GM12878 (cell line): ENCODE data around the gene YAP1. TPM values are rescaled to one million over a fixed set of nuclear protein-coding genes. Genes with fewer than 3 reads are reported as not detected.

Source experiments
- CEBPB ChIP-seq, 2 experiments: fragments of 150-350 bp in 1 of 2; IDR thresholded peaks; 2 replicates each; pipeline ENCODE4 v1.6.1; 2012 to 2014; ENCODE audit warnings: low read depth in 2 of 2, low read length in 2 of 2, borderline replicate concordance in 1 of 2, inconsistent platforms in 1 of 2
- FOXM1 ChIP-seq: IDR thresholded peaks from 2 replicates; pipeline ENCODE4 v1.6.1; 2012; ENCODE audit warnings: low read depth, mild to moderate bottlenecking, inconsistent platforms, low read length, moderate library complexity
- IKZF2 ChIP-seq, 2 experiments: fragments of 450-650 bp; IDR thresholded peaks; 2 replicates each; pipeline ENCODE4 v1.6.1; 2017; ENCODE audit warnings: mild to moderate bottlenecking in 2 of 2, moderate library complexity in 2 of 2
- IRF4 ChIP-seq: IDR thresholded peaks from 2 replicates; pipeline ENCODE4 v1.6.1; 2011; ENCODE audit warnings: low read depth, low read length
- NBN ChIP-seq: fragments of 450-650 bp; IDR thresholded peaks from 2 replicates; pipeline ENCODE4 v1.6.1; 2016
- NFXL1 ChIP-seq: fragments of 450-650 bp; IDR thresholded peaks from 2 replicates; pipeline ENCODE4 v1.6.1; 2017; ENCODE audit warnings: antibody characterized with exemption, mild to moderate bottlenecking, borderline replicate concordance
- NRF1 ChIP-seq: conservative IDR thresholded peaks from 2 replicates; pipeline ENCODE4 v1.6.1; 2011; ENCODE audit warnings: mild to moderate bottlenecking, low read depth, low read length, improper control_type of control experiment
- SREBF1 ChIP-seq: IDR thresholded peaks from 2 replicates; pipeline ENCODE4 v1.6.1; 2012; ENCODE audit warnings: mild to moderate bottlenecking, low read length
- SRF ChIP-seq, 2 experiments: IDR thresholded peaks; 2 replicates each; pipeline ENCODE4 v1.6.1; 2011; ENCODE audit warnings: low read depth in 2 of 2, low read length in 2 of 2, mild to moderate bottlenecking in 1 of 2, moderate library complexity in 1 of 2
- TCF12 ChIP-seq: IDR thresholded peaks from 2 replicates; pipeline ENCODE4 v1.6.1; 2011; ENCODE audit warnings: low read depth, mild to moderate bottlenecking, low read length
- polyA plus RNA-seq, 11 experiments: library from polyadenylated mRNA; depleted of rRNA in 4 of 11; unstranded in 6 of 11; stranded (reverse) in 5 of 11; fragments of >200 nt; fragmentation: Nextera tagmentation in 4 of 11; fragmentation: Illumina TruSeq in 1 of 11; extraction: Ambion mirVana in 4 of 11; extraction: Trizol in 1 of 11; gene quantifications; 1 replicate in 1 of 11; 2 replicates in 10 of 11; pipeline versions ENCODE4 v1.2.1 to v1.2.3, GENCODE V29; 2011 to 2016; ENCODE audit warnings: inconsistent platforms in 2 of 11, missing spikeins in 2 of 11, low read depth in 1 of 11
- total RNA-seq, 4 experiments: library from RNA; depleted of rRNA in 3 of 4; stranded (reverse); fragments of >200 nt in 3 of 4; fragmentation: Illumina TruSeq in 1 of 4; extraction: Trizol in 1 of 4; gene quantifications; 2 replicates each; pipeline versions ENCODE4 v1.2.1 to v1.2.3, GENCODE V29; 2013 to 2021
- TF ChIP-seq, protein P1 (sequence below), 3 experiments: IDR thresholded peaks in 2 of 3; conservative IDR thresholded peaks in 1 of 3; 2 replicates each; pipeline ENCODE4 v1.5.1; 2011; ENCODE audit warnings: low read depth in 3 of 3, low read length in 3 of 3, mild to moderate bottlenecking in 3 of 3, control low read depth in 2 of 3, moderate library complexity in 2 of 3, inconsistent platforms in 1 of 3, mixed read lengths in 1 of 3; ENCODE audit not compliant: control insufficient read depth in 2 of 3, insufficient read depth in 1 of 3; ENCODE audit errors: extremely low read depth in 1 of 3
- TF ChIP-seq, protein P2 (sequence below): fragments of 450-650 bp; IDR thresholded peaks from 2 replicates; pipeline ENCODE4 v1.6.1; 2017; ENCODE audit warnings: mild to moderate bottlenecking
- TF ChIP-seq, protein P3 (sequence below): IDR thresholded peaks from 2 replicates; pipeline ENCODE4 v1.6.1; 2012; ENCODE audit warnings: improper control_type of control experiment, low read depth, low read length; ENCODE audit not compliant: insufficient replicate concordance
- TF ChIP-seq, protein P4 (sequence below): fragments of 450-650 bp; IDR thresholded peaks from 2 replicates; pipeline ENCODE4 v1.6.1; 2018; ENCODE audit warnings: mild to moderate bottlenecking, low read depth, moderate library complexity; ENCODE audit not compliant: partially characterized antibody

Gene YAP1
- total and polyA plus RNA-seq, 10 of the 15 experiments (the other 5 are each of a cell fraction or from before 2014, with no cell fraction given): 0.03 to 0.33 (median 0.10) TPM; not detected in 6

DNA sequence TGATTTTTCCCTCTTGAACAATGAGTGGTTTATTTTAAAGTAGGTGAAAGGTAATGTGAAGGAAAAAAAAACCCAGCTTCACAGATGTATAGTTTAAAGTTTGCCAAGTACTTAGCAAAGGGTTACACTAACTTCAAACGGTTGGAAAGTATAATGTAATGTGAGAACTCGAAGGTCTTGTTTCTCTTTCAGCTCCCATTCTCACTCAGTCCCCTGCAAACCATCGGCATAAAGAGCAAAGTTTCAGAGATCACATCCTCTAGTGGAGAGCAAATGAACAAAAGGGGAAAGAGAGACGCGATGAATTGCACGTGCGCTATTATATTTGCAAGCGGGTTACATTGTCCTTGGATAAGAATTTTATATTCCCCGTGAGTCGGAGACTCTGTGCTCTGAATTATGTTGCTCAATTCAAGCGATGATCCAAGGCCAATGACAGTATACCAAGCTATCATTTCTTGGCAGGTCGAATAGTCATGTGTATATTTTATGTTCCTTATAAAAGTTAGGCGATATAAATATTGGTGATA is 169.5 kb downstream of the YAP1 start (continued):
- no peak for TF ChIP-seq FOXM1
- TF ChIP-seq CEBPB (IDR thresholded peaks at IDR 0.05; ENCODE audit: borderline replicate concordance in 1 of 2, low read depth in 2 of 2, low read length in 2 of 2): no peak
- peak in 1 of 2 experiments; percentile 12; a peak in 2 of 4 replicates for TF ChIP-seq IKZF2 (IDR thresholded peaks at IDR 0.05)
- TF ChIP-seq TCF12: no peak
- no peak for TF ChIP-seq SREBF1
- TF ChIP-seq, protein P1, sequence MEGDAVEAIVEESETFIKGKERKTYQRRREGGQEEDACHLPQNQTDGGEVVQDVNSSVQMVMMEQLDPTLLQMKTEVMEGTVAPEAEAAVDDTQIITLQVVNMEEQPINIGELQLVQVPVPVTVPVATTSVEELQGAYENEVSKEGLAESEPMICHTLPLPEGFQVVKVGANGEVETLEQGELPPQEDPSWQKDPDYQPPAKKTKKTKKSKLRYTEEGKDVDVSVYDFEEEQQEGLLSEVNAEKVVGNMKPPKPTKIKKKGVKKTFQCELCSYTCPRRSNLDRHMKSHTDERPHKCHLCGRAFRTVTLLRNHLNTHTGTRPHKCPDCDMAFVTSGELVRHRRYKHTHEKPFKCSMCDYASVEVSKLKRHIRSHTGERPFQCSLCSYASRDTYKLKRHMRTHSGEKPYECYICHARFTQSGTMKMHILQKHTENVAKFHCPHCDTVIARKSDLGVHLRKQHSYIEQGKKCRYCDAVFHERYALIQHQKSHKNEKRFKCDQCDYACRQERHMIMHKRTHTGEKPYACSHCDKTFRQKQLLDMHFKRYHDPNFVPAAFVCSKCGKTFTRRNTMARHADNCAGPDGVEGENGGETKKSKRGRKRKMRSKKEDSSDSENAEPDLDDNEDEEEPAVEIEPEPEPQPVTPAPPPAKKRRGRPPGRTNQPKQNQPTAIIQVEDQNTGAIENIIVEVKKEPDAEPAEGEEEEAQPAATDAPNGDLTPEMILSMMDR (IDR thresholded peaks at IDR 0.05 in 2 of 3, conservative IDR thresholded peaks at IDR 0.05 in 1 of 3; ENCODE audit: control insufficient read depth in 2 of 3, extremely low read depth in 1 of 3, insufficient read depth in 1 of 3, low read depth in 3 of 3, low read length in 3 of 3): peak; percentile 16 to 30 (median 27); a peak in 3 of 6 replicates
- TF ChIP-seq NFXL1: no peak
- no peak for TF ChIP-seq NRF1
- TF ChIP-seq, protein P2, sequence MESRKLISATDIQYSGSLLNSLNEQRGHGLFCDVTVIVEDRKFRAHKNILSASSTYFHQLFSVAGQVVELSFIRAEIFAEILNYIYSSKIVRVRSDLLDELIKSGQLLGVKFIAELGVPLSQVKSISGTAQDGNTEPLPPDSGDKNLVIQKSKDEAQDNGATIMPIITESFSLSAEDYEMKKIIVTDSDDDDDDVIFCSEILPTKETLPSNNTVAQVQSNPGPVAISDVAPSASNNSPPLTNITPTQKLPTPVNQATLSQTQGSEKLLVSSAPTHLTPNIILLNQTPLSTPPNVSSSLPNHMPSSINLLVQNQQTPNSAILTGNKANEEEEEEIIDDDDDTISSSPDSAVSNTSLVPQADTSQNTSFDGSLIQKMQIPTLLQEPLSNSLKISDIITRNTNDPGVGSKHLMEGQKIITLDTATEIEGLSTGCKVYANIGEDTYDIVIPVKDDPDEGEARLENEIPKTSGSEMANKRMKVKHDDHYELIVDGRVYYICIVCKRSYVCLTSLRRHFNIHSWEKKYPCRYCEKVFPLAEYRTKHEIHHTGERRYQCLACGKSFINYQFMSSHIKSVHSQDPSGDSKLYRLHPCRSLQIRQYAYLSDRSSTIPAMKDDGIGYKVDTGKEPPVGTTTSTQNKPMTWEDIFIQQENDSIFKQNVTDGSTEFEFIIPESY: no peak
- no peak for TF ChIP-seq SRF (IDR thresholded peaks at IDR 0.05; ENCODE audit: low read depth in 2 of 2, low read length in 2 of 2)
- TF ChIP-seq, protein P3, sequence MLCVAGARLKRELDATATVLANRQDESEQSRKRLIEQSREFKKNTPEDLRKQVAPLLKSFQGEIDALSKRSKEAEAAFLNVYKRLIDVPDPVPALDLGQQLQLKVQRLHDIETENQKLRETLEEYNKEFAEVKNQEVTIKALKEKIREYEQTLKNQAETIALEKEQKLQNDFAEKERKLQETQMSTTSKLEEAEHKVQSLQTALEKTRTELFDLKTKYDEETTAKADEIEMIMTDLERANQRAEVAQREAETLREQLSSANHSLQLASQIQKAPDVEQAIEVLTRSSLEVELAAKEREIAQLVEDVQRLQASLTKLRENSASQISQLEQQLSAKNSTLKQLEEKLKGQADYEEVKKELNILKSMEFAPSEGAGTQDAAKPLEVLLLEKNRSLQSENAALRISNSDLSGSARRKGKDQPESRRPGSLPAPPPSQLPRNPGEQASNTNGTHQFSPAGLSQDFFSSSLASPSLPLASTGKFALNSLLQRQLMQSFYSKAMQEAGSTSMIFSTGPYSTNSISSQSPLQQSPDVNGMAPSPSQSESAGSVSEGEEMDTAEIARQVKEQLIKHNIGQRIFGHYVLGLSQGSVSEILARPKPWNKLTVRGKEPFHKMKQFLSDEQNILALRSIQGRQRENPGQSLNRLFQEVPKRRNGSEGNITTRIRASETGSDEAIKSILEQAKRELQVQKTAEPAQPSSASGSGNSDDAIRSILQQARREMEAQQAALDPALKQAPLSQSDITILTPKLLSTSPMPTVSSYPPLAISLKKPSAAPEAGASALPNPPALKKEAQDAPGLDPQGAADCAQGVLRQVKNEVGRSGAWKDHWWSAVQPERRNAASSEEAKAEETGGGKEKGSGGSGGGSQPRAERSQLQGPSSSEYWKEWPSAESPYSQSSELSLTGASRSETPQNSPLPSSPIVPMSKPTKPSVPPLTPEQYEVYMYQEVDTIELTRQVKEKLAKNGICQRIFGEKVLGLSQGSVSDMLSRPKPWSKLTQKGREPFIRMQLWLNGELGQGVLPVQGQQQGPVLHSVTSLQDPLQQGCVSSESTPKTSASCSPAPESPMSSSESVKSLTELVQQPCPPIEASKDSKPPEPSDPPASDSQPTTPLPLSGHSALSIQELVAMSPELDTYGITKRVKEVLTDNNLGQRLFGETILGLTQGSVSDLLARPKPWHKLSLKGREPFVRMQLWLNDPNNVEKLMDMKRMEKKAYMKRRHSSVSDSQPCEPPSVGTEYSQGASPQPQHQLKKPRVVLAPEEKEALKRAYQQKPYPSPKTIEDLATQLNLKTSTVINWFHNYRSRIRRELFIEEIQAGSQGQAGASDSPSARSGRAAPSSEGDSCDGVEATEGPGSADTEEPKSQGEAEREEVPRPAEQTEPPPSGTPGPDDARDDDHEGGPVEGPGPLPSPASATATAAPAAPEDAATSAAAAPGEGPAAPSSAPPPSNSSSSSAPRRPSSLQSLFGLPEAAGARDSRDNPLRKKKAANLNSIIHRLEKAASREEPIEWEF: no peak
- TF ChIP-seq IRF4: no peak
- TF ChIP-seq NBN: peak; percentile 47; the same call in 1 of the 2 replicates
- TF ChIP-seq, protein P4, sequence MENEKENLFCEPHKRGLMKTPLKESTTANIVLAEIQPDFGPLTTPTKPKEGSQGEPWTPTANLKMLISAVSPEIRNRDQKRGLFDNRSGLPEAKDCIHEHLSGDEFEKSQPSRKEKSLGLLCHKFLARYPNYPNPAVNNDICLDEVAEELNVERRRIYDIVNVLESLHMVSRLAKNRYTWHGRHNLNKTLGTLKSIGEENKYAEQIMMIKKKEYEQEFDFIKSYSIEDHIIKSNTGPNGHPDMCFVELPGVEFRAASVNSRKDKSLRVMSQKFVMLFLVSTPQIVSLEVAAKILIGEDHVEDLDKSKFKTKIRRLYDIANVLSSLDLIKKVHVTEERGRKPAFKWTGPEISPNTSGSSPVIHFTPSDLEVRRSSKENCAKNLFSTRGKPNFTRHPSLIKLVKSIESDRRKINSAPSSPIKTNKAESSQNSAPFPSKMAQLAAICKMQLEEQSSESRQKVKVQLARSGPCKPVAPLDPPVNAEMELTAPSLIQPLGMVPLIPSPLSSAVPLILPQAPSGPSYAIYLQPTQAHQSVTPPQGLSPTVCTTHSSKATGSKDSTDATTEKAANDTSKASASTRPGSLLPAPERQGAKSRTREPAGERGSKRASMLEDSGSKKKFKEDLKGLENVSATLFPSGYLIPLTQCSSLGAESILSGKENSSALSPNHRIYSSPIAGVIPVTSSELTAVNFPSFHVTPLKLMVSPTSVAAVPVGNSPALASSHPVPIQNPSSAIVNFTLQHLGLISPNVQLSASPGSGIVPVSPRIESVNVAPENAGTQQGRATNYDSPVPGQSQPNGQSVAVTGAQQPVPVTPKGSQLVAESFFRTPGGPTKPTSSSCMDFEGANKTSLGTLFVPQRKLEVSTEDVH: no peak
